HEK293T (cell line): Measurements from ENCODE around the gene WNT9B.
A peak's percentile ranks its signal among the peaks of the same experiment; 100 is the strongest.

Experiments
- ELF4 ChIP-seq: fragments of 450-650 bp; IDR thresholded peaks from 2 replicates; pipeline ENCODE4 v1.6.1; 2017; ENCODE audit warnings: antibody characterized with exemption
- FOXK2 ChIP-seq: fragments of 450-650 bp; IDR thresholded peaks from 2 replicates; pipeline ENCODE4 v1.6.1; 2016; ENCODE audit warnings: mild to moderate bottlenecking
- FOXM1 ChIP-seq: fragments of 450-650 bp; IDR thresholded peaks from 2 replicates; pipeline ENCODE4 v1.6.1; 2017; ENCODE audit warnings: mild to moderate bottlenecking, borderline replicate concordance
- L3MBTL2 ChIP-seq: fragments of 450-650 bp; conservative IDR thresholded peaks from 2 replicates; pipeline ENCODE4 v1.6.1; 2016; ENCODE audit warnings: mild to moderate bottlenecking
- SP1 ChIP-seq: fragments of 450-650 bp; IDR thresholded peaks from 2 replicates; pipeline ENCODE4 v1.6.1; 2017
- SUZ12 ChIP-seq: fragments of 450-650 bp; IDR thresholded peaks from 2 replicates; pipeline ENCODE4 v1.6.1; 2016; ENCODE audit warnings: mild to moderate bottlenecking
- TARDBP ChIP-seq: fragments of 450-650 bp; IDR thresholded peaks from 2 replicates; pipeline ENCODE4 v1.6.1; 2016
- ZNF384 ChIP-seq: fragments of 450-650 bp; IDR thresholded peaks from 2 replicates; pipeline ENCODE4 v1.6.1; 2016
- TF ChIP-seq, protein P1 (sequence below): fragments of 450-650 bp; IDR thresholded peaks from 2 replicates; pipeline ENCODE4 v1.6.1; 2016

DNA sequence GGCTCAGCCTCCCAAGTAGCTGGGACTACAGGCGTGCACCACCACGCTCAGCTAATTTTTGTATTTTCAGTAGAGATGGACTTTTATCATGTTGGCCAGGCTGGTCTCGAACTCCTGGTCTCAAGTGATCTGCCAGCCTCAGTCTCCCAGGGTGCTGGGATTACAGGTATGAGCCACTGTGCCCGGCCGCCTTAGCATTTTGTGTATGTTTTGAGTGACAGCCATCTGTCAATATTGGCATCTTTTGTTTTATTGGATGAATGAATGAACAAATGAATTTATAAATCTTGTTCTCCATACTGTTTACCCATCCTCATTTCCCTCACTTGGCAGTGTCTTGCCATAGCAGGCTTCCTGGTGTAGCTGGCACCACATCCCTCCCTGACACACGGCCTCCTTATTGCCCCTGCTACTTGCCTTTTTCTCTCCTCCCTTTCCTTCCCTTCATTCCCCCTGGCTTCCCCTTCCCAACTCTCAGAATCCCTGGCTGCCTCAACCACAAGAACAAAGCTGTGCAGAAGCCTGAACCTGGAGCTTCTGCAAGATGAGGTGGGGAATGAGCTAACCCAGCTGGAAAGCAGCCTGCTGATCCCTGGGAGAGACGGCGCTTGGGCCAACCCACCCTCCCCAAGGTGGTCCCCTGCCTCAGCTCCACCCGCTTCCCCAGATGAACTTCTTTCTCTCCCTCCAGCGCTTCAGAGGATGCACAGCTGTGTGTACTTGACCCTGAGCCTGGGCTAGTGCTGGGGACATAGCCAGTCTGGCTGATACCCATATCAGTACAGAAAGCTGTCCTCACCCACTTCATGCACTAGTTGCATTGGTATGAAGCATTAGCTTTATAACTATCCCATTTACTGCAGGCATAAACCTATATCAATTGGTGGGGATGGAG lies 34.3 kb downstream of the WNT9B start:
- no peak for TF ChIP-seq TARDBP
- TF ChIP-seq, protein P1, sequence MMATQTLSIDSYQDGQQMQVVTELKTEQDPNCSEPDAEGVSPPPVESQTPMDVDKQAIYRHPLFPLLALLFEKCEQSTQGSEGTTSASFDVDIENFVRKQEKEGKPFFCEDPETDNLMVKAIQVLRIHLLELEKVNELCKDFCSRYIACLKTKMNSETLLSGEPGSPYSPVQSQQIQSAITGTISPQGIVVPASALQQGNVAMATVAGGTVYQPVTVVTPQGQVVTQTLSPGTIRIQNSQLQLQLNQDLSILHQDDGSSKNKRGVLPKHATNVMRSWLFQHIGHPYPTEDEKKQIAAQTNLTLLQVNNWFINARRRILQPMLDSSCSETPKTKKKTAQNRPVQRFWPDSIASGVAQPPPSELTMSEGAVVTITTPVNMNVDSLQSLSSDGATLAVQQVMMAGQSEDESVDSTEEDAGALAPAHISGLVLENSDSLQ, result peak; percentile 51; the same call in 1 of the 2 replicates
- no peak for TF ChIP-seq ZNF384
- no peak for TF ChIP-seq FOXK2
- TF ChIP-seq ELF4, result no peak
- TF ChIP-seq SUZ12, result no peak
- TF ChIP-seq FOXM1, result no peak
- TF ChIP-seq L3MBTL2, result no peak
- no peak for TF ChIP-seq SP1
